Measurements from ENCODE around the gene KLF6.

Gene KLF6

GRCh38 chr10:3825862-3826351, 40.9 kb upstream of the KLF6 start:
- no peak for DNase-seq (ENCODE audit: extremely low spot score)
- ChIA-PET CTCF (interaction anchor here (0.9 to 1.3 kb wide), 2 partner anchors 9 to 14 kb away, joined by 3 read pairs; no protein-coding TSS in a partner anchor), POLR2A (interaction anchor here (1.2 kb wide), 1 partner anchor 40 kb away, joined by 3 read pairs; no protein-coding TSS in a partner anchor)
- TF ChIP-seq CTCF (IDR thresholded peaks at IDR 0.05; ENCODE audit: control extremely low read depth, extremely low read depth, low read depth, missing control alignments) = no peak

GRCh38 chr10:3825244-3825643, 40.2 kb upstream of the KLF6 start:
- DNase-seq (ENCODE audit: extremely low spot score) = no peak
- no peak for TF ChIP-seq CTCF (IDR thresholded peaks at IDR 0.05; ENCODE audit: control extremely low read depth, extremely low read depth, low read depth, missing control alignments)
- ChIA-PET POLR2A (interaction anchor here (1.2 kb wide), 1 partner anchor 40 kb away, joined by 3 read pairs; no protein-coding TSS in a partner anchor), CTCF (interaction anchor here (1.3 kb wide), 1 partner anchor 9 kb away, joined by 3 read pairs; no protein-coding TSS in a partner anchor)

GRCh38 chr10:3822541-3823330, 37.7 kb upstream of the KLF6 start:
- CTCF ChIA-PET = interaction anchor here (1.5 kb wide), 1 partner anchor 11 kb away, joined by 3 read pairs; no protein-coding TSS in a partner anchor
- no peak for TF ChIP-seq CTCF (IDR thresholded peaks at IDR 0.05; ENCODE audit: control extremely low read depth, extremely low read depth, low read depth, missing control alignments)
- DNase-seq (ENCODE audit: extremely low spot score) = no peak
- POLR2A ChIA-PET = no interaction called here

GRCh38 chr10:3820255-3820654, 35.2 kb upstream of the KLF6 start:
- CTCF ChIA-PET = interaction anchor here (1.9 to 2.6 kb wide), 2 partner anchors 10 to 13 kb away, joined by 9 read pairs; no protein-coding TSS in a partner anchor
- POLR2A ChIA-PET = no interaction called here
- no peak for TF ChIP-seq CTCF (IDR thresholded peaks at IDR 0.05; ENCODE audit: control extremely low read depth, extremely low read depth, low read depth, missing control alignments)
- no peak for DNase-seq (ENCODE audit: extremely low spot score)

- ChIA-PET POLR2A (interaction anchor here (0.6 kb wide), 1 partner anchor 99 kb away, joined by 3 read pairs; no protein-coding TSS in a partner anchor), CTCF (interaction anchor here (1.7 to 2.0 kb wide), 2 partner anchors 12 to 16 kb away, joined by 4 to 7 read pairs; no protein-coding TSS in a partner anchor)
- no peak for DNase-seq (ENCODE audit: extremely low spot score)
- no peak for TF ChIP-seq CTCF (IDR thresholded peaks at IDR 0.05; ENCODE audit: control extremely low read depth, extremely low read depth, low read depth, missing control alignments)
Observed at GRCh38 chr10:3816995-3817394, 32.0 kb upstream of the KLF6 start.

GRCh38 chr10:3814838-3815220, 29.8 kb upstream of the KLF6 start:
- ChIA-PET CTCF (interaction anchor here (1.6 to 1.8 kb wide), 2 partner anchors 18 to 21 kb away, joined by 3 to 7 read pairs; no protein-coding TSS in a partner anchor), POLR2A (interaction anchor here (1.1 kb wide), 1 partner anchor 30 kb away, joined by 5 read pairs; the partner anchor contains the start of gene KLF6)
- TF ChIP-seq CTCF (IDR thresholded peaks at IDR 0.05; ENCODE audit: control extremely low read depth, extremely low read depth, low read depth, missing control alignments) = no peak
- DNase-seq (ENCODE audit: extremely low spot score) = no peak

Measured in GM10248 (cell line).